GM12878 (cell line): ENCODE measurements around the gene IL1R2. TPM values are rescaled to one million over a fixed set of nuclear protein-coding genes. Genes with fewer than 3 reads are reported as not detected.

Source experiments
- ATAC-seq: fragments of 200-7000 bp; cut with Tn5 transposase; 3 replicates; pipeline ENCODE4 v1.9.1; 2020; ENCODE audit warnings: mild to moderate bottlenecking, moderate library complexity
- BruUV-seq: library from RNA; stranded (reverse); fragments of 400-500 nt; replicated peaks from 2 replicates; lab custom pipeline; 2021; lab: Mats Ljungman, UMichigan
- CTCF ChIA-PET: fragments of 300-600 bp; sonication (Branson Sonifier 250); formaldehyde crosslinking; extraction: SDS; loops from one replicate; lab custom pipeline; 2021; ENCODE audit warnings: inconsistent platforms; lab: Yijun Ruan, JAX
- POLR2A ChIA-PET: fragments of 350-600 bp; formaldehyde crosslinking; extraction: SDS; loops from one replicate; lab custom pipeline; 2021; ENCODE audit warnings: inconsistent platforms; lab: Charles Lee
- RAD21 ChIA-PET: fragments of 300-600 bp; sonication (Branson Sonifier 250); formaldehyde crosslinking; loops from one replicate; lab custom pipeline; 2023; ENCODE audit warnings: antibody characterized with exemption; ENCODE audit not compliant: unreplicated experiment; lab: Charles Lee
- SMC1A ChIA-PET: fragments of 300-600 bp; sonication (Branson Sonifier 250); formaldehyde crosslinking; loops from one replicate; lab custom pipeline; 2023; ENCODE audit not compliant: unreplicated experiment, uncharacterized antibody; lab: Charles Lee
- DNase-seq: peaks from one replicate; pipeline ENCODE4 v3.0.0-alpha.2; 2011; ENCODE audit warnings: low read depth, low spot score
- FAIRE-seq: peaks from 3 replicates; lab custom pipeline; 2011; peaks lifted over from hg19 to GRCh38; lab: Jason Lieb, UNC
- H2AFZ ChIP-seq: 2 replicates; pipeline ENCODE4 v1.6.0; 2011; ENCODE audit warnings: low read depth, low read length, control low read depth; ENCODE audit not compliant: control insufficient read depth
- H3K27ac ChIP-seq: 2 replicates; pipeline ENCODE4 v1.5.1; 2011; ENCODE audit warnings: control low read depth; ENCODE audit not compliant: control insufficient read depth, insufficient read depth
- H3K27me3 ChIP-seq, 2 experiments: replicated peaks in 1 of 2; 2 replicates each; pipeline versions ENCODE4 v1.6.0 to v1.6.1; 2011; ENCODE audit warnings: low read length in 1 of 2; ENCODE audit not compliant: control insufficient read depth in 2 of 2, insufficient read depth in 2 of 2
- H3K36me3 ChIP-seq, 2 experiments: 2 replicates each; pipeline ENCODE4 v1.5.1; 2011; ENCODE audit warnings: low read length in 1 of 2; ENCODE audit not compliant: control insufficient read depth in 2 of 2, insufficient read depth in 2 of 2
- H3K4me1 ChIP-seq: 2 replicates; pipeline ENCODE4 v1.6.1; 2011; ENCODE audit warnings: mild to moderate bottlenecking, low read length, moderate library complexity, mixed read lengths; ENCODE audit not compliant: control insufficient read depth, insufficient read depth
- H3K4me2 ChIP-seq: 2 replicates; pipeline ENCODE4 v1.6.0; 2011; ENCODE audit warnings: control low read depth; ENCODE audit not compliant: control insufficient read depth, insufficient read depth
- H3K4me3 ChIP-seq: fragments of 200-600 bp; sonication (generic); 2 replicates; pipeline ENCODE4 v1.5.1; 2016
- H3K79me2 ChIP-seq: 2 replicates; pipeline ENCODE4 v1.6.0; 2011; ENCODE audit warnings: low read length; ENCODE audit not compliant: control insufficient read depth, insufficient read depth
- H3K9ac ChIP-seq: 2 replicates; pipeline ENCODE4 v1.8.0; 2011; ENCODE audit warnings: low read length, control low read depth, mixed read lengths; ENCODE audit not compliant: control insufficient read depth, insufficient read depth
- H3K9me3 ChIP-seq: replicated peaks from 3 replicates; pipeline ENCODE4 v1.5.1; 2011; ENCODE audit warnings: mild to moderate bottlenecking, low read length; ENCODE audit not compliant: control insufficient read depth, insufficient read depth
- H4K20me1 ChIP-seq: 2 replicates; pipeline ENCODE4 v1.6.0; 2011; ENCODE audit not compliant: control insufficient read depth, insufficient read depth
- FOXK2 ChIP-seq: fragments of 450-650 bp; IDR thresholded peaks from 2 replicates; pipeline ENCODE4 v1.6.1; 2017; ENCODE audit warnings: mild to moderate bottlenecking, moderate library complexity
- JUND ChIP-seq: IDR thresholded peaks from 2 replicates; pipeline ENCODE4 v1.6.1; 2012; ENCODE audit warnings: low read depth, mild to moderate bottlenecking, low read length, improper control_type of control experiment, moderate library complexity
- NFXL1 ChIP-seq: fragments of 450-650 bp; IDR thresholded peaks from 2 replicates; pipeline ENCODE4 v1.6.1; 2017; ENCODE audit warnings: antibody characterized with exemption, mild to moderate bottlenecking, borderline replicate concordance
- NFYA ChIP-seq: IDR thresholded peaks from 2 replicates; pipeline ENCODE4 v1.6.1; 2011; ENCODE audit warnings: low read depth, mild to moderate bottlenecking, low read length, improper control_type of control experiment, borderline replicate concordance
- NR2C2 ChIP-seq: IDR thresholded peaks from 2 replicates; pipeline ENCODE4 v1.6.1; 2011; ENCODE audit warnings: borderline replicate concordance, low read depth; ENCODE audit not compliant: control insufficient read depth, insufficient read length
- POLR2AphosphoS5 ChIP-seq: IDR thresholded peaks from 2 replicates; pipeline ENCODE4 v1.6.1; 2011; ENCODE audit warnings: mild to moderate bottlenecking, low read length, inconsistent platforms
- STAT1 ChIP-seq: fragments of 450-650 bp; conservative IDR thresholded peaks from 2 replicates; pipeline ENCODE4 v1.6.1; 2014; ENCODE audit warnings: antibody characterized with exemption, mild to moderate bottlenecking
- YBX1 ChIP-seq: fragments of 450-650 bp; IDR thresholded peaks from 2 replicates; pipeline ENCODE4 v1.6.1; 2016; ENCODE audit warnings: antibody characterized with exemption
- WGBS: methylation state at CpG from one replicate; pipeline ENCODE4 v1.1.6; 2016; ENCODE audit warnings: low lambda C conversion rate; ENCODE audit not compliant: insufficient replicate concordance, insufficient coverage; ENCODE audit errors: missing lambda C conversion rate; 5-methylcytosine and 5-hydroxymethylcytosine counted together
- in situ Hi-C: fragments of 300-500 bp; cut with MboI; formaldehyde crosslinking; loops from 9 replicates; pipeline ENCODE4 v1.14.3; 2018; ENCODE audit warnings: mixed read lengths
- intact Hi-C: fragments of 100-400 bp; cut with micrococcal nuclease; formaldehyde crosslinking; loops from one replicate; pipeline ENCODE4 v1.14.2; 2022; ENCODE audit not compliant: unreplicated experiment
- polyA plus RNA-seq, 11 experiments: library from polyadenylated mRNA; depleted of rRNA in 4 of 11; unstranded in 6 of 11; stranded (reverse) in 5 of 11; fragments of >200 nt; fragmentation: Nextera tagmentation in 4 of 11; fragmentation: Illumina TruSeq in 1 of 11; extraction: Ambion mirVana in 4 of 11; extraction: Trizol in 1 of 11; gene quantifications; 1 replicate in 1 of 11; 2 replicates in 10 of 11; pipeline versions ENCODE4 v1.2.1 to v1.2.3, GENCODE V29; 2011 to 2016; ENCODE audit warnings: inconsistent platforms in 2 of 11, missing spikeins in 2 of 11, low read depth in 1 of 11
- total RNA-seq, 4 experiments: library from RNA; depleted of rRNA in 3 of 4; stranded (reverse); fragments of >200 nt in 3 of 4; fragmentation: Illumina TruSeq in 1 of 4; extraction: Trizol in 1 of 4; gene quantifications; 2 replicates each; pipeline versions ENCODE4 v1.2.1 to v1.2.3, GENCODE V29; 2013 to 2021
- TF ChIP-seq, protein P1 (sequence below): IDR thresholded peaks from 2 replicates; pipeline ENCODE4 v1.6.1; 2012; ENCODE audit warnings: low read length, inconsistent platforms

Gene IL1R2
- total and polyA plus RNA-seq, 10 of the 15 experiments (the other 5 are each of a cell fraction or from before 2014, with no cell fraction given): 0.44 to 6.4 (median 0.62) TPM

DNA sequence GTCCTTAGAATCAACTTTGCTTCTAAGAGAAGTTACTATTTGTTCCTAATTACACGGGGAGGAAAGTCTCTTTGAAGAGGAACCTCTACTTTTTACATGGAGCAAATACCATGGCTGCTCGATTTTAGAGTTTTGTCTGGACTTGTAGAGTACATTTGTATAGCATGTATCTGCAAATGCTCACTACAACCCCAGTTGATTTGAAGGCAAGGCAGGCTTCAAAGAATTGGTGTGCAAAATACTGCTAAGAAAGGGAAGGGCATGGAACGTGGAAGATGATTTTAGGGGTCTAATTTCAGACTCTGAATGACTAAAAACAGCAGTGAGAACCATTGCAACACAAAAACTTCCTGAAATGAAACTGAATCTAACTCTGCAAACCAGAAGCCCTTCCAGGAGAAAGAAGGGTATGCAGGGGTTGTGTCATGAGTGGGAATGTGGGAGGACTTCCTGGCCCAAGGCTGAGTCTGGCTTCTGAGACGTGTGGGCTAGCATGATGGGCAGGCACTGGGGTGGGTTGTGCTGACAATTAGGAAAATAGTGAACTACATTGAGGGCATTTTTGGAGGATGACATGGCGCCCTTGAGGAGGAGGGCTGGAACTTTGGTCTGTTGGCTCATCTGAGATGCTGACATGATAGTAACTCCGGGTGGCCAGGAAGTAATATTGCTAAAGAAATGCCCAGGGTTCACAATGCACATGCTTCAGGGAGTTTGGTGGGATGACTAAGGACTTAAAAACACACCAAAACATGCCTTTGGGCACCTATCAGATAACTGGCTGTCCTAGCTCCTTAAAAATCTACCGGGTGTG lies 18.9 kb upstream of the IL1R2 start:
- no peaks in the 10 kb centered on the region for H3K36me3 ChIP-seq
- peaks cover 2% of the 10 kb centered on the region; the same call in 2 of the 3 replicates for H3K9me3 ChIP-seq
- ATAC-seq (no peak), FAIRE-seq (no peak), DNase-seq (no peak)
- WGBS: 24% methylated on average over 7 of the region's 7 CpGs
- H3K27ac ChIP-seq: no peak overlapping the region
- CTCF ChIA-PET: interaction anchor here (1.5 kb wide), 1 partner anchor 34 kb away, joined by 5 read pairs; no protein-coding TSS in a partner anchor
- BruUV-seq: no TSS peak
- RAD21 ChIA-PET: no interaction called here
- H3K27me3 ChIP-seq: no peaks in the 10 kb centered on the region
- intact Hi-C loops (no loop called here), in situ Hi-C loops (no loop called here)
- no peak overlapping the region for H2AFZ ChIP-seq
- H4K20me1 ChIP-seq: no peaks in the 10 kb centered on the region
- TF ChIP-seq NFYA: no peak
- no peak for TF ChIP-seq YBX1
- no peak for TF ChIP-seq NFXL1
- TF ChIP-seq, protein P1, sequence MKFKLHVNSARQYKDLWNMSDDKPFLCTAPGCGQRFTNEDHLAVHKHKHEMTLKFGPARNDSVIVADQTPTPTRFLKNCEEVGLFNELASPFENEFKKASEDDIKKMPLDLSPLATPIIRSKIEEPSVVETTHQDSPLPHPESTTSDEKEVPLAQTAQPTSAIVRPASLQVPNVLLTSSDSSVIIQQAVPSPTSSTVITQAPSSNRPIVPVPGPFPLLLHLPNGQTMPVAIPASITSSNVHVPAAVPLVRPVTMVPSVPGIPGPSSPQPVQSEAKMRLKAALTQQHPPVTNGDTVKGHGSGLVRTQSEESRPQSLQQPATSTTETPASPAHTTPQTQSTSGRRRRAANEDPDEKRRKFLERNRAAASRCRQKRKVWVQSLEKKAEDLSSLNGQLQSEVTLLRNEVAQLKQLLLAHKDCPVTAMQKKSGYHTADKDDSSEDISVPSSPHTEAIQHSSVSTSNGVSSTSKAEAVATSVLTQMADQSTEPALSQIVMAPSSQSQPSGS: no peak
- no peak for TF ChIP-seq POLR2AphosphoS5
- TF ChIP-seq FOXK2: no peak
- TF ChIP-seq STAT1: no peak
- TF ChIP-seq JUND: no peak
- TF ChIP-seq NR2C2: no peak
- POLR2A ChIA-PET: no interaction called here
- H3K4me2 ChIP-seq: no peak overlapping the region
- SMC1A ChIA-PET: no interaction called here
- no peak overlapping the region for H3K9ac ChIP-seq
- H3K79me2 ChIP-seq: no peaks in the 10 kb centered on the region
- H3K4me3 ChIP-seq: no peak overlapping the region
- H3K4me1 ChIP-seq: no peaks in the 10 kb centered on the region
